Measurements from ENCODE around the gene KIAA2012. TPM values are rescaled to one million over a fixed set of nuclear protein-coding genes. Genes with fewer than 3 reads are reported as not detected.
A peak's percentile ranks its signal among the peaks of the same experiment; 100 is the strongest.

Gene KIAA2012
- total RNA-seq, 1 donor from 2014 or later, result not detected

GRCh38 chr2:202088777-202089176, 15.7 kb downstream of the KIAA2012 start:
- no peak for DNase-seq (ENCODE audit: low read depth)

- DNase-seq (ENCODE audit: low read depth), result no peak
Measured at GRCh38 chr2:202090530-202090929, 17.5 kb downstream of the KIAA2012 start.

GRCh38 chr2:202091476-202091875, 18.4 kb downstream of the KIAA2012 start:
- DNase-seq (ENCODE audit: low read depth), result no peak

- DNase-seq (ENCODE audit: low read depth), result no peak
Measured at GRCh38 chr2:202094426-202094986, 21.5 kb downstream of the KIAA2012 start.

GRCh38 chr2:202095235-202095634, 22.2 kb downstream of the KIAA2012 start:
- DNase-seq (ENCODE audit: low read depth), result no peak

- peak; percentile 28 for DNase-seq (ENCODE audit: low read depth)
Measured at GRCh38 chr2:202096736-202097135, 23.7 kb downstream of the KIAA2012 start.

GRCh38 chr2:202098291-202098690, 25.2 kb downstream of the KIAA2012 start:
- DNase-seq (ENCODE audit: low read depth), result no peak

- DNase-seq (ENCODE audit: low read depth), result peak; percentile 30
Measured at GRCh38 chr2:202099515-202099914, 26.5 kb downstream of the KIAA2012 start.

GRCh38 chr2:202100176-202100575, 27.1 kb downstream of the KIAA2012 start:
- no peak for DNase-seq (ENCODE audit: low read depth)

GRCh38 chr2:202101026-202101579, 28.0 kb downstream of the KIAA2012 start:
- DNase-seq (ENCODE audit: low read depth), result no peak

GRCh38 chr2:202102425-202103000, 29.5 kb downstream of the KIAA2012 start:
- DNase-seq (ENCODE audit: low read depth), result no peak

GRCh38 chr2:202104286-202104870, 31.3 kb downstream of the KIAA2012 start:
- peak; percentile 22 for DNase-seq (ENCODE audit: low read depth)

GRCh38 chr2:202105025-202105424, 32.0 kb downstream of the KIAA2012 start:
- DNase-seq (ENCODE audit: low read depth), result no peak

- no peak for DNase-seq (ENCODE audit: low read depth)
Measured at GRCh38 chr2:202108345-202108744, 35.3 kb downstream of the KIAA2012 start.

GRCh38 chr2:202109139-202109736, 36.2 kb downstream of the KIAA2012 start:
- DNase-seq (ENCODE audit: low read depth), result no peak

- peak; percentile 53 for DNase-seq (ENCODE audit: low read depth)
Measured at GRCh38 chr2:202109737-202110184, 36.7 kb downstream of the KIAA2012 start.

- no peak for DNase-seq (ENCODE audit: low read depth)
Measured at GRCh38 chr2:202110491-202110890, 37.4 kb downstream of the KIAA2012 start.

- no peak for DNase-seq (ENCODE audit: low read depth)
Measured at GRCh38 chr2:202112041-202112440, 39.0 kb downstream of the KIAA2012 start.

- no peak for DNase-seq (ENCODE audit: low read depth)
Measured at GRCh38 chr2:202113571-202114142, 40.6 kb downstream of the KIAA2012 start.

- no peak for DNase-seq (ENCODE audit: low read depth)
Measured at GRCh38 chr2:202114291-202114690, 41.2 kb downstream of the KIAA2012 start.

- DNase-seq (ENCODE audit: low read depth), result peak; percentile 11
Measured at GRCh38 chr2:202114795-202115194, 41.7 kb downstream of the KIAA2012 start.

GRCh38 chr2:202115479-202115971, 42.5 kb downstream of the KIAA2012 start:
- DNase-seq (ENCODE audit: low read depth), result peak; percentile 78

Data from renal cortical epithelial cell (primary cell).